Neural crest cell (in vitro differentiated cells): ENCODE measurements around the gene MRPL30. TPM values are rescaled to one million over a fixed set of nuclear protein-coding genes. Genes with fewer than 3 reads are reported as not detected.

ENCODE experiments used
- DNase-seq: peaks from one replicate; pipeline ENCODE4 v3.0.0; 2021; ENCODE audit warnings: low read depth, mixed read lengths, low spot score
- H3K27ac Mint-ChIP-seq: one replicate; pipeline ENCODE4 v1.8.0; 2021; ENCODE audit warnings: mild to moderate bottlenecking, mixed read lengths; ENCODE audit not compliant: unreplicated experiment
- H3K27me3 Mint-ChIP-seq: 2 replicates; pipeline ENCODE4 v1.8.0; 2021; ENCODE audit warnings: low read depth, mild to moderate bottlenecking, mixed read lengths
- H3K36me3 Mint-ChIP-seq: 2 replicates; pipeline ENCODE4 v1.8.0; 2021; ENCODE audit warnings: low read depth, mild to moderate bottlenecking, mixed read lengths
- H3K4me1 Mint-ChIP-seq: 2 replicates; pipeline ENCODE4 v1.8.0; 2021; ENCODE audit warnings: mixed read lengths
- H3K4me3 Mint-ChIP-seq: one replicate; pipeline ENCODE4 v1.8.0; 2021; ENCODE audit warnings: mild to moderate bottlenecking, mixed read lengths
- H3K9me3 Mint-ChIP-seq: 2 replicates; pipeline ENCODE4 v1.8.0; 2021; ENCODE audit warnings: mixed read lengths
- total RNA-seq: library from RNA; stranded (reverse); gene quantifications from 2 replicates; pipeline ENCODE4 v1.2.1, GENCODE V29; 2021
- TF ChIP-seq, protein P1 (sequence below): fragments of 200-600 bp; sonication (generic); conservative IDR thresholded peaks from 2 replicates; pipeline ENCODE4 v1.5.0; 2021; ENCODE audit warnings: antibody characterized with exemption, mild to moderate bottlenecking

The MRPL30 gene
- total RNA-seq, 1 donor from 2014 or later = 44.3 TPM

DNA sequence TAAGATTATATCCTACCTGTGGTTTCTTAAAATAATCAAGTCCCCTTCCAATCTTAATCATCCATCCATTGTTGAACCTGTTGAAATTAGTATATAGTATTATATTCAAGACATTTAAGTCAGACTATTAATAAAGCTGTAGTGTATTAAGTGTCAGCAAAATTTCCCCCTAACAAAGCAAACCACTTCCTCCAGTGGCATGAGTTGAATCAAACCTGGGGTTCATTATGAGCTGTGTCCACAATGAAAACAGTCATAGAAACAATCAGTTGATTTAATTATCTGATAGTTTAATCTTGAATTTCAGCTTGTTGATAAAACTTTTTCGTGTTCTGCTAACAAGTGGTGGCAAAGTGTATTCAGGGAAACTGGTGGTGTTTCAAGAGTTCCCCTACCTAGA, 11.4 kb upstream of the MRPL30 start:
- no peaks in the 10 kb centered on the region for H3K9me3 Mint-ChIP-seq

DNA sequence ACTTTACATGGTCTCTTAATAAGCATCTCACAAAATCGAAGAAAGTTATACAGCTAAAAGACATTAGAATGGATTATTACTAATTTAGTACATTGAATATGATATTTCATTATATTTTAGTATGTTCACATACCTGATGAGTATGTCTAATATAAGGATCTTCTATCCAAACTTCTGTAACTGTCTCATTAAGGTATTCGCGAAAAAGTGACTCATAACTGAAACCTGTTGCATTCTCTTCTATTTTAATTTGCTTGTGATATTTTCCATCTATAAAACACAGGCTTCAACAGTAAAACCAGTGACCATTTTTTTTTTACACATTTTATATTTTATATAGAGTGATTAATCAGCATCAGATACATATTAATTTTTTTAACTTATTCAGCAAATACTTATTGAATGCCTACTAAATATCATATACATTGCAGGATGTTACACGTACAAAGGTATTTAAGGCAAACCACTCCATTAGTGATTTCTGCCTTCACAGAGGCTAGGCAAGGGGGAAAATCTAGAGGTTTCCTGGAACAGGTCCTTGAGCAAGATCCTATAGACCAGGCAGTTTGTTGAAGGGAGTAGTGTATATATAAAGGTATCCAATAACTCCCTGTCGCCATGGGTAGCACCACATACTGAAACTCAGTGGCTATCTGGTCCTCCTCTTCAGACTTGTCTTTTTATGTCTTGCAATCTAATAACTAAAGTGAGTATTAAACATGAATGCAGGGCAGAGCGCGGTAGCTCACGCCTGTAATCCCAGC, 9.4 kb upstream of the MRPL30 start:
- no peaks in the 10 kb centered on the region for H3K4me1 Mint-ChIP-seq
- no peak overlapping the region for H3K27ac Mint-ChIP-seq
- H3K36me3 Mint-ChIP-seq = no peaks in the 10 kb centered on the region
- no peaks in the 10 kb centered on the region for H3K27me3 Mint-ChIP-seq
- DNase-seq = no peak
- no peaks in the 10 kb centered on the region for H3K9me3 Mint-ChIP-seq
- TF ChIP-seq, protein P1, sequence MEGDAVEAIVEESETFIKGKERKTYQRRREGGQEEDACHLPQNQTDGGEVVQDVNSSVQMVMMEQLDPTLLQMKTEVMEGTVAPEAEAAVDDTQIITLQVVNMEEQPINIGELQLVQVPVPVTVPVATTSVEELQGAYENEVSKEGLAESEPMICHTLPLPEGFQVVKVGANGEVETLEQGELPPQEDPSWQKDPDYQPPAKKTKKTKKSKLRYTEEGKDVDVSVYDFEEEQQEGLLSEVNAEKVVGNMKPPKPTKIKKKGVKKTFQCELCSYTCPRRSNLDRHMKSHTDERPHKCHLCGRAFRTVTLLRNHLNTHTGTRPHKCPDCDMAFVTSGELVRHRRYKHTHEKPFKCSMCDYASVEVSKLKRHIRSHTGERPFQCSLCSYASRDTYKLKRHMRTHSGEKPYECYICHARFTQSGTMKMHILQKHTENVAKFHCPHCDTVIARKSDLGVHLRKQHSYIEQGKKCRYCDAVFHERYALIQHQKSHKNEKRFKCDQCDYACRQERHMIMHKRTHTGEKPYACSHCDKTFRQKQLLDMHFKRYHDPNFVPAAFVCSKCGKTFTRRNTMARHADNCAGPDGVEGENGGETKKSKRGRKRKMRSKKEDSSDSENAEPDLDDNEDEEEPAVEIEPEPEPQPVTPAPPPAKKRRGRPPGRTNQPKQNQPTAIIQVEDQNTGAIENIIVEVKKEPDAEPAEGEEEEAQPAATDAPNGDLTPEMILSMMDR = no peak
- no peak overlapping the region for H3K4me3 Mint-ChIP-seq

More for the DNA sequence above, 11.4 kb upstream of the MRPL30 start:
- Mint-ChIP-seq H3K27me3 (no peaks in the 10 kb centered on the region), H3K36me3 (no peaks in the 10 kb centered on the region), H3K27ac (no peak overlapping the region), H3K4me1 (no peaks in the 10 kb centered on the region), H3K4me3 (no peak overlapping the region)
- no peak for DNase-seq
- TF ChIP-seq, protein P1 = no peak

DNA sequence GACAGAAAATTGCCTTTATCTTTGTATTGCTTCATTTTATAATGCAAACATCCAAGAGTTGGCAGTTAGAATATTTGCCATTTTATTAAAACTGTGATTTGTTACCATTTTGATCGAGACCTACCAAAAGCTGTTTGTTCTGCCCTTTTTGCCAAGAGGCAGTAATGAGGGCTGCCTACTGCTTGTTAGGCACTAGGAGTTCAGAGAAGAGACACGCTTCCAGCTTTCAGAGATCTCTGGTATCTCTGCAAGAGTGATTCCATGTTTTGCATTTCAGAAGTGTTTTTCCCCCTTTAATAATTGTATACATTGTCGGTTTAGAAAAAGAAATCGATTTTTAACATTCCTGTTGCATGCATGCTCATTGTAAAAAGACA, 628 bp downstream of the MRPL30 start:
- Mint-ChIP-seq H3K36me3 (no peaks in the 10 kb centered on the region), H3K9me3 (no peaks in the 10 kb centered on the region), H3K27me3 (no peaks in the 10 kb centered on the region), H3K4me3 (peak overlapping the region; percentile 99), H3K4me1 (peaks cover 26% of the 10 kb centered on the region), H3K27ac (peak overlapping the region; percentile 94)
- DNase-seq = no peak
- TF ChIP-seq, protein P1 = no peak

DNA sequence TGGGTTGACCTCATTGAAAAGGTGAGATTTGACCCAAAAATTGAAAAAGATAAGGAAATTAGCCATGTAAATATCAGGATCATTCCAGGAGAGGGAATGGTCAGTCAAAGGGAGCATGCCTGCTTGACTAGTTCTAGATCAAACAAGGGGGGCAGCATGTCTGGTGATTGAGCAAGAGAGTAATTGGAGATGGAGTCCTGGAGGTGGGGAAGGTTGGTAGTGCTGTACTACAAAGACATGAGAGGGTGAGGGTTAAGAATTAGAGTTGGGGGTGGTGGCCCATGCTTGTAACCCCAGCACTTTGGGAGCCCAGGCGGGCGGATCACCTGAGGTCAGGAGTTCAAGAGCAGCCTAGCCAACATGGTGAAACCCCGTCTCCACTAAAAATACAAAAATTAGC, 2.0 kb downstream of the MRPL30 start:
- no peaks in the 10 kb centered on the region for H3K27me3 Mint-ChIP-seq

DNA sequence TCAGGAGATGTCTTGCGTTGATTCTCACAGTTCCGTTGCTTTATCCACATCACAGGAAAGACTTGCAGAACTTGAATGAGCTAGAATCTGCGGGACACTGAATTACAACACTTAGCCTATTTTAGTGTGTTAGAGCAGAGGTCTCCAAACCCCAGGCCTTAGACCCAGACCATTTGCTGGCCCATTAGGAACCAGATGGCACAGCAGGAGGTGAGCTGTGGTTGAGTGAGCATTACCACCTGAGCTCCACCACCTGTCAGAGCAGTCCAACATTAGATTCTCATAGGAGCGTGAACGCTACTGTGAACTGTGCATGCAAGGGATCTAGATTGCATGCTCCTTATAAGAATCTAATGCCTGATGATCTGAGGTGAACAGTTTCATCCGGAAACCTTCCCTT, 3.8 kb downstream of the MRPL30 start:
- Mint-ChIP-seq H3K36me3 (peaks cover 9% of the 10 kb centered on the region), H3K4me3 (no peak overlapping the region), H3K4me1 (peaks cover 20% of the 10 kb centered on the region), H3K9me3 (no peaks in the 10 kb centered on the region), H3K27ac (no peak overlapping the region), H3K27me3 (no peaks in the 10 kb centered on the region)
- TF ChIP-seq, protein P1 = no peak
- no peak for DNase-seq

More for the DNA sequence above, 2.0 kb downstream of the MRPL30 start:
- no peak for DNase-seq
- peaks cover 26% of the 10 kb centered on the region for H3K4me1 Mint-ChIP-seq
- H3K4me3 Mint-ChIP-seq = peak overlapping the region; percentile 47
- H3K9me3 Mint-ChIP-seq = no peaks in the 10 kb centered on the region
- H3K27ac Mint-ChIP-seq = no peak overlapping the region
- TF ChIP-seq, protein P1 = no peak
- H3K36me3 Mint-ChIP-seq = peaks cover 2% of the 10 kb centered on the region
